BJ (cell line): ENCODE results near the gene FAM117B. TPM values are rescaled to one million over a fixed set of nuclear protein-coding genes. Genes with fewer than 3 reads are reported as not detected.

Experiments
- CTCF ChIA-PET: fragments of 350-600 bp; formaldehyde crosslinking; extraction: SDS; loops from one replicate; lab custom pipeline; 2021; ENCODE audit warnings: antibody characterized with exemption, inconsistent platforms; lab: Yijun Ruan, JAX
- POLR2A ChIA-PET: fragments of 300-600 bp; sonication (Branson Sonifier 250); formaldehyde crosslinking; extraction: SDS; loops from one replicate; lab custom pipeline; 2021; ENCODE audit warnings: antibody characterized with exemption; lab: Charles Lee
- DNase-seq: peaks from one replicate; pipeline ENCODE4 v3.0.0-alpha.2; 2011; ENCODE audit warnings: low read depth
- H3K27me3 ChIP-seq: 2 replicates; pipeline ENCODE4 v1.6.0; 2011; ENCODE audit warnings: low read length; ENCODE audit not compliant: control insufficient read depth, insufficient read depth
- H3K36me3 ChIP-seq: 2 replicates; pipeline ENCODE4 v1.5.1; 2011; ENCODE audit warnings: low read length; ENCODE audit not compliant: control insufficient read depth, insufficient read depth
- H3K4me3 ChIP-seq: 2 replicates; pipeline ENCODE4 v1.5.1; 2011; ENCODE audit warnings: low read depth, mild to moderate bottlenecking, control low read depth, low read length
- polyA plus RNA-seq: library from polyadenylated mRNA; depleted of rRNA; stranded (reverse); fragments of >200 nt; gene quantifications from 2 replicates; pipeline ENCODE4 v1.2.3, GENCODE V29; 2011
- TF ChIP-seq, protein P1 (sequence below): IDR thresholded peaks from 2 replicates; pipeline ENCODE4 v1.5.1; 2011; ENCODE audit warnings: low read depth, mild to moderate bottlenecking, control low read depth, inconsistent platforms, low read length, moderate library complexity; ENCODE audit not compliant: insufficient read depth

The FAM117B gene
- polyA plus RNA-seq, 1 experiment, result 0.29 TPM

DNA sequence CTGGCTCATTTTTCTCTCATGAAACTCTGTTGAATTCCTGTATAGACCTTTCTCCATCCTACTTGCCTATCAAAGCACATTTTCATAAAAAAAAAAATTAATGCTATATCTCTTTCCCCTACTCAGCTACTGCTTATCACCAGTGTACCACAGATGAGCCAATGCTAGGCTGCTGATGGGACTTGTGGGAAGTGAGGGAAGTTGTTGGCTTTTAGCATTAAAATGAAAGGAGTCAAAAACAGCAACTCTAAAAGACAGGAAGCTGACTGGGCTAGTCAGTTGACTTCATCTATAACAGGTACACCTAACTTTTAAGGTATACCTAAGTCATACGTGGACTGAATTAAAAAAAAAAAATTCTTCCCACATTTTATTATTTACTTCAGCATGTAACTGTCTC is 102.1 kb downstream of the FAM117B start:
- POLR2A ChIA-PET, result no interaction called here
- H3K4me3 ChIP-seq, result no peak overlapping the region
- no peak for DNase-seq
- H3K27me3 ChIP-seq, result no peaks in the 10 kb centered on the region
- TF ChIP-seq, protein P1, sequence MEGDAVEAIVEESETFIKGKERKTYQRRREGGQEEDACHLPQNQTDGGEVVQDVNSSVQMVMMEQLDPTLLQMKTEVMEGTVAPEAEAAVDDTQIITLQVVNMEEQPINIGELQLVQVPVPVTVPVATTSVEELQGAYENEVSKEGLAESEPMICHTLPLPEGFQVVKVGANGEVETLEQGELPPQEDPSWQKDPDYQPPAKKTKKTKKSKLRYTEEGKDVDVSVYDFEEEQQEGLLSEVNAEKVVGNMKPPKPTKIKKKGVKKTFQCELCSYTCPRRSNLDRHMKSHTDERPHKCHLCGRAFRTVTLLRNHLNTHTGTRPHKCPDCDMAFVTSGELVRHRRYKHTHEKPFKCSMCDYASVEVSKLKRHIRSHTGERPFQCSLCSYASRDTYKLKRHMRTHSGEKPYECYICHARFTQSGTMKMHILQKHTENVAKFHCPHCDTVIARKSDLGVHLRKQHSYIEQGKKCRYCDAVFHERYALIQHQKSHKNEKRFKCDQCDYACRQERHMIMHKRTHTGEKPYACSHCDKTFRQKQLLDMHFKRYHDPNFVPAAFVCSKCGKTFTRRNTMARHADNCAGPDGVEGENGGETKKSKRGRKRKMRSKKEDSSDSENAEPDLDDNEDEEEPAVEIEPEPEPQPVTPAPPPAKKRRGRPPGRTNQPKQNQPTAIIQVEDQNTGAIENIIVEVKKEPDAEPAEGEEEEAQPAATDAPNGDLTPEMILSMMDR, result no peak
- CTCF ChIA-PET, result no interaction called here
- H3K36me3 ChIP-seq, result no peaks in the 10 kb centered on the region

DNA sequence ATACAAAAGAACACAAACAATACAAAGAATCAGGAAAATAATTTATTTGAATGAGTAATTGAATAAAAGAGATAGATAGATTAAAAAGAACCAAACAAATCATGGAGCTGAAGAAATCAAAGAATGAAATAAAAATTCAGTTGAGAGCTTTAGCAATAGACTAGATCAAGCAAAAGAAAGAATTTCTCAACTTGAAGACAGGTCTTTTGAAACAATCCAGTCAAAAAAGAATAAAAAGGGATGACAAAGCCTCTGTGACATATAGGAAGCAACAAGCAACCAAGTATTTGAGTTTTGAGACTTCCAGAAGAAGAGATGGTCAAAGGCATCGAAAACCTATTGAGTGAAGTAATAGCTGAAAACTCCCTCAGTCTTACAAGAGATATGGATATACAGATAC is 108.8 kb downstream of the FAM117B start:
- TF ChIP-seq, protein P1, result no peak
- CTCF ChIA-PET, result no interaction called here
- DNase-seq, result no peak
- H3K36me3 ChIP-seq, result no peaks in the 10 kb centered on the region
- H3K4me3 ChIP-seq, result no peak overlapping the region
- H3K27me3 ChIP-seq, result no peaks in the 10 kb centered on the region
- POLR2A ChIA-PET, result no interaction called here

DNA sequence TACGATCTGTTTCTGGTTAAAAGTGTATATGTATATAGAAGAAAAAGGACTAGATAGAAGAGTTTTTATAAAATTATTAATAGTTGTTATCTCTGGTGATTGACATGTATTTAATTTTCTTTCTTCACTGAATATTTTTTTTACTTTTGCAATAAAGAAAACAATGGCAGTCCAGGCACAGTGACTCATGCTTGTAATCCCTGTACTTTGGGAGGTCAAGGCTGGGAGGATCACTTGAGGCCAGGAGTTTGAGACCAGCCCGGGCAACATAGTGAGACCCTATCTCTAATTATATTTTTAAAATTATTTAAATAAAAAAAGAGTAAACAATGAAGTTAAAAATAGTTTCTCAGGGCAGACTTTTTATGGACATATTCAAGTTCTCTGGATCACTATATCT is 114.7 kb downstream of the FAM117B start:
- H3K36me3 ChIP-seq, result no peaks in the 10 kb centered on the region
- H3K27me3 ChIP-seq, result no peaks in the 10 kb centered on the region
- ChIA-PET CTCF (no interaction called here), POLR2A (no interaction called here)
- TF ChIP-seq, protein P1, result no peak
- no peak overlapping the region for H3K4me3 ChIP-seq
- DNase-seq, result no peak

- ChIA-PET CTCF (no interaction called here), POLR2A (no interaction called here)
- Histone ChIP-seq H3K36me3 (no peaks in the 10 kb centered on the region), H3K27me3 (no peaks in the 10 kb centered on the region), H3K4me3 (no peak overlapping the region)
- TF ChIP-seq, protein P1, result no peak
- no peak for DNase-seq
Observed at GRCh38 chr2:202750763-202751427, 116.1 kb downstream of the FAM117B start.

DNA sequence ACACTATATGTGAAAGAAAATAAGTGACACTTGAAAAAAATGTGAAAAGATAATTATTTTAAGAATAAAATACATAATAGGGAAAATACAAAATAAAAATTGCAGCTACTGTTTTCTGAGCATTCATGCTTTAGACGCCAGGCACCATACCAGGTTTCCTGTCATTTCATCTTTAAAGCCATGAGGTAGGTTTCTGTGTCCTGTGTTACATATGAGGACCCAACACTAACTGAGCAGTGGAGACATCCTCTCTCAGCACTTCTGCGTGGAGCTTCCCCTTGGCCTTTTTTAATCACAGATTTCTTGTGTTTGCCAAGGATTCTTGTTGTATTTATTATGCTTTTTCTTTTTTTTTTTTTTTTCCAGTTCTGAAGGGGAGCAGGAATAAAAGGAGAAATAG is 117.3 kb downstream of the FAM117B start:
- ChIA-PET CTCF (no interaction called here), POLR2A (no interaction called here)
- Histone ChIP-seq H3K4me3 (no peak overlapping the region), H3K36me3 (no peaks in the 10 kb centered on the region), H3K27me3 (no peaks in the 10 kb centered on the region)
- DNase-seq, result no peak
- TF ChIP-seq, protein P1, result no peak
